D721Med (cell line): ENCODE measurements around the gene ZRSR2.
A peak's percentile ranks its signal among the peaks of the same experiment; 100 is the strongest.

ENCODE experiments used
- DNase-seq: peaks from one replicate; pipeline ENCODE4 v3.0.0; 2011; ENCODE audit warnings: low spot score; ENCODE audit not compliant: insufficient read length
- FAIRE-seq: peaks from 2 replicates; lab custom pipeline; 2011; peaks lifted over from hg19 to GRCh38; lab: Jason Lieb, UNC
- CTCF ChIP-seq: IDR thresholded peaks from 2 replicates; pipeline ENCODE4 v1.5.1; 2012; ENCODE audit warnings: mild to moderate bottlenecking, control low read depth; ENCODE audit not compliant: insufficient read depth; ENCODE audit errors: missing control alignments

Gene ZRSR2

GRCh38 chrX:15854712-15855567 lies 64.7 kb downstream of the ZRSR2 start, which contains the start of gene AP1S2:
Gene AP1S2 (minus strand): TSS chrX:15854813. CDS start chrX:15852524, 2,289 bp downstream.
- DNase-seq = peak; percentile 21
- no peak for TF ChIP-seq CTCF
- FAIRE-seq = no peak

- no peak for FAIRE-seq
- no peak for TF ChIP-seq CTCF
- no peak for DNase-seq
These were observed 65.4 kb downstream of the ZRSR2 start for GRCh38 chrX:15855568-15856221.

- peak; percentile 51 for FAIRE-seq
- no peak for TF ChIP-seq CTCF
- DNase-seq = no peak
These were observed 65.9 kb downstream of the ZRSR2 start for GRCh38 chrX:15856222-15856587.

GRCh38 chrX:15856636-15857035 lies 66.4 kb downstream of the ZRSR2 start:
- no peak for TF ChIP-seq CTCF
- peak; percentile 67 for FAIRE-seq
- DNase-seq = no peak

GRCh38 chrX:15858051-15858450 lies 67.8 kb downstream of the ZRSR2 start:
- DNase-seq = no peak
- TF ChIP-seq CTCF = no peak

GRCh38 chrX:15860921-15861320 lies 70.6 kb downstream of the ZRSR2 start:
- TF ChIP-seq CTCF = no peak
- no peak for FAIRE-seq
- no peak for DNase-seq

More at GRCh38 chrX:15858051-15858450, 67.8 kb downstream of the ZRSR2 start:
- FAIRE-seq = no peak

- no peak for DNase-seq
- TF ChIP-seq CTCF = no peak
- peak; percentile 48 for FAIRE-seq
These were observed 73.7 kb downstream of the ZRSR2 start for GRCh38 chrX:15864023-15864422.
